ENCODE data around the gene RASAL1. TPM values are rescaled to one million over a fixed set of nuclear protein-coding genes. Genes with fewer than 3 reads are reported as not detected.

The RASAL1 gene
- total and polyA plus RNA-seq, 11 donors: not detected

DNA sequence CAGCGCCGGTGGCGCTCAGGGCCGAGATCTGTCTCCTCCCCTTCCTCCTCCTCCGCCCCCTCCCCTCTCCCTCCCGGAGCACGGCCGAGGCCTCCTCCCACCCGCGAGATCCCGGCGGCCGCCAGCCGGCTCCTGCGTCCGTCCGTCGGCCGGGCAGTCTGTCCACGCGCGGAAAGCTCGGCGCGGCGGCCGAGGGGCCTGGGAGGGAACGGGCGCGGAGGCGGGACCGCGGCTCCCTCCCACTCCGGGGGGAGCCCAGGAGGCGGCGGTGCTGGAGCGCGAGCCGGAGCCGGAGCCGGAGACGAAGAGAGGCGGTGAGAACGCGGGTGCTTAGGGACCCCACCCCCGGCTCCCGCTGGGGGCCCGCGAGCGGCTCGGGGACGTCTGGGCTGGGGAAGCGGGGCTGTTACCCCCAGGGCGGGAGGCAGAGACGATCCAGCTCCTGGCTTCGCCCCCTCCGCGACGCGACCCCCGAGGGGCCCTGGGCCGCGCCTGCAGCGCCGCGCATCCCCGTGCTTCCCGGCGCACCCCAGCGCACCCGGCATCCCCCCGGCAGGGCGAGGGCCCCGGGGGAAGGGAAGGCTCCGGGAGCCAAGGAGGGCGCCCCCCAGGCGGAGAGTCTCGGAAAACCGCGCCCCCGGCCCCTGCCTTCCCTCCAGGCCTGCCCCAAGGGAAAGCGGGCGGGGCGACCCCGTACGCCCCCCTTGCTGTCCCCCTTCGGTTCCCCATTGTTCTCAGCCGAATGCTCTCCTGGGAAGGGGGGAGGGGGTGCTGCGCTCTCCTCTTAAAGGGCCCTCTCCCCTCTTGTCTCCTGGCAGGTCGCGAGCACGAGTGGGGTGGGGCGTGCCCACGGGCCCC lies 78.7 kb downstream of the RASAL1 start, which contains the start of gene DTX1:
TSS of gene DTX1 (plus strand) at position 100 of the 858 bp plus-strand sequence. CDS start 1,463 bp downstream, outside the sequence.
- no peak for TF ChIP-seq POLR2A (IDR thresholded peaks at IDR 0.05)
- TF ChIP-seq, protein P1, sequence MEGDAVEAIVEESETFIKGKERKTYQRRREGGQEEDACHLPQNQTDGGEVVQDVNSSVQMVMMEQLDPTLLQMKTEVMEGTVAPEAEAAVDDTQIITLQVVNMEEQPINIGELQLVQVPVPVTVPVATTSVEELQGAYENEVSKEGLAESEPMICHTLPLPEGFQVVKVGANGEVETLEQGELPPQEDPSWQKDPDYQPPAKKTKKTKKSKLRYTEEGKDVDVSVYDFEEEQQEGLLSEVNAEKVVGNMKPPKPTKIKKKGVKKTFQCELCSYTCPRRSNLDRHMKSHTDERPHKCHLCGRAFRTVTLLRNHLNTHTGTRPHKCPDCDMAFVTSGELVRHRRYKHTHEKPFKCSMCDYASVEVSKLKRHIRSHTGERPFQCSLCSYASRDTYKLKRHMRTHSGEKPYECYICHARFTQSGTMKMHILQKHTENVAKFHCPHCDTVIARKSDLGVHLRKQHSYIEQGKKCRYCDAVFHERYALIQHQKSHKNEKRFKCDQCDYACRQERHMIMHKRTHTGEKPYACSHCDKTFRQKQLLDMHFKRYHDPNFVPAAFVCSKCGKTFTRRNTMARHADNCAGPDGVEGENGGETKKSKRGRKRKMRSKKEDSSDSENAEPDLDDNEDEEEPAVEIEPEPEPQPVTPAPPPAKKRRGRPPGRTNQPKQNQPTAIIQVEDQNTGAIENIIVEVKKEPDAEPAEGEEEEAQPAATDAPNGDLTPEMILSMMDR (IDR thresholded peaks at IDR 0.05): no peak
- ATAC-seq: peak in 3 of 4 donors; percentile 48 to 73 (median 56)
- H3K4me3 ChIP-seq: peak within 1 kb of the TSS; percentile 45 to 71 (median 64)
- H3K27me3 ChIP-seq: peaks cover 8 to 47% (median 26%) of the 10 kb centered on the region in 9 donors
- H3K36me3 ChIP-seq: no peaks in the 10 kb centered on the region
- intact Hi-C loops (cut with DNase I): no loop called here
- peak in 4 of 5 donors; percentile 44 to 59 (median 54) for DNase-seq
- 0 to 3% (median 1%) methylated on average over 22 to 94 of the region's 94 CpGs for WGBS, 4 donors
- H3K27ac ChIP-seq: peak within 1 kb of the TSS in 7 of 12 donors; percentile 13 to 68 (median 42)
- no peaks in the 10 kb centered on the region for H3K9me3 ChIP-seq
- H3K4me1 ChIP-seq: peaks cover 0 to 16% (median 6%) of the 10 kb centered on the region in 12 donors

DNA sequence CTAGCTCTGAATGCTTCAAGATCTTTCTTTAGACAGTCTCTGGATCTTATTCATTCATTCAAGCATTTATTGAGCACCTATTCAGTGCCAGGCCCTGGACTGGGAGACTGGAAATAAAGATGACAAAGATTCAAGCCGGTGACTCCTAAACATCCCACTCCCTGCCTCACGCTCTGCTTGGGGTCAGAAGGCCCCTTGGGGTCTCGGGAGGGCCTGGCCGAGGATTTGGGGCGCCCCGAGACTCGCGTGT lies 79.3 kb downstream of the RASAL1 start:
- no peak for TF ChIP-seq POLR2A (IDR thresholded peaks at IDR 0.05)
- TF ChIP-seq, protein P1 (IDR thresholded peaks at IDR 0.05): no peak
- 8 to 11% (median 8%) methylated on average over 7 to 8 of the region's 8 CpGs for WGBS, 4 donors
- intact Hi-C loops (cut with DNase I): no loop called here
- Histone ChIP-seq H3K27ac (peak overlapping the region in 5 of 12 donors; percentile 26 to 68 (median 64)), H3K4me1 (peaks cover 0 to 16% (median 6%) of the 10 kb centered on the region in 12 donors), H3K27me3 (peaks cover 8 to 52% (median 26%) of the 10 kb centered on the region in 9 donors), H3K36me3 (no peaks in the 10 kb centered on the region), H3K9me3 (no peaks in the 10 kb centered on the region), H3K4me3 (peak overlapping the region; percentile 45 to 71 (median 64))
- ATAC-seq: no peak
- DNase-seq: no peak

DNA sequence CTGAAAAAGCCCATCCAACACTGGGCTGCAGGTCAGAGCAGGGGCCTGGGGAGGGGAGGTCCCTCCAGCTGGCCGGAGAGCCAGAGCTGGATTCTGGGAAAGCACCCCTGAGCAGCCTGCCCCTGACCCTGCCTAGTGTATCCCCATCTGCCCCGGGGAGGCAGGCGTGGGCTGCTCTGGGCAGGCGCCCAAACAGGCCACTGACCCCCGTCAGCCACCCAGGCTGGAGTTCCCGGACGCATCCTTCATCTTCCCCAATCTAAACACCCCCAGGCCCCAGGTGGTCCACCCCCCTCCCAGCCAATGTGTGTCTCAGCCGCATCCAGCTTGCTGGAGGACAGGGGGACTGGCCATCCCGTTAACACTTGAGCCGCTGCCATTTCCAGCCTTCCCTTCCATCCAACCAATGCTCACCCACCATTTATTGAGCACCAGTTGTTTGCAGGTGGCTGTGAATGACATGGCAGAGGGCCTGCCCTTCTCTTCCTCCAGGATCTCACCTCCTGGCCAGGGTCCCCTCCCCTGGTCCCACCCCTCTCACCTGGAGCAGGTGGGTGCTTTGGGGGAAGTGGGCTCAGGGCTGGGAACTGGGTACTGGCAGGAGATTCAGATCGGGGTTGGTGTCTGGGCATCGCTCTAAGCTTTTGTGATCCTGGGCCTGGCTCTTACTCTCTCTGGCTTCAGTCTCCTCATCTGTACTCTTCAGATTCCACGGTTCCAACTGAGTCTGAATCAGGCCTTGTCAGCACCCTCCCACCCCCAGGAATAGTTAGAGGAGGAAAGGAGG lies 79.8 kb downstream of the RASAL1 start:
- TF ChIP-seq POLR2A (IDR thresholded peaks at IDR 0.05): no peak
- TF ChIP-seq, protein P1 (IDR thresholded peaks at IDR 0.05): no peak
- Histone ChIP-seq H3K27ac (no peak overlapping the region), H3K27me3 (peaks cover 8 to 52% (median 26%) of the 10 kb centered on the region in 9 donors), H3K36me3 (no peaks in the 10 kb centered on the region), H3K4me1 (peaks cover 0 to 16% (median 6%) of the 10 kb centered on the region in 12 donors), H3K9me3 (no peaks in the 10 kb centered on the region), H3K4me3 (peak overlapping the region in 7 of 12 donors; percentile 61 to 71 (median 65))
- peak in 2 of 4 donors; percentile 11 to 31 for ATAC-seq
- intact Hi-C loops (cut with DNase I): no loop called here
- 52 to 58% (median 56%) methylated on average over 10 to 13 of the region's 13 CpGs for WGBS, 4 donors
- DNase-seq: no peak

All from heart left ventricle (tissue), 16 donors.